ENCODE results near the gene FBXL7.

DNA sequence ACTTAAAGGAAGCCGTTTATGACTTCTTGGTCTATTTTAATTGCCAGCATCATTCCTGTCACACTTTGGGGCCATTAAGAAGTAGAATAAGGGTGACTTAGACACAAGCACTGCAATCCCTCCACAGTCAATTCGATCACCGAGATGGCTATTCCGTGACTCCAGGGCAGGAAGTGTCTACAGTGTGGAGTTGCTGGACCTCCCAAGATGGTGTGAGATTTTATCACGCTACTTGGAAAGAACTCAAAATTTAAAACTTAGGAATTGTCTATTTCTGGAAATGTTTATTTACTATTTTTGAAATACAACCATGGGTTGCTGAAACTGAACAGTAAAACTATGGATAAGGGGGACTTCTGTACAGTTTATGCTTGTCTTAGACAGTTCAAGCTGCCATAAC is 6.2 kb downstream of the FBXL7 start:
- TF ChIP-seq, protein P1, sequence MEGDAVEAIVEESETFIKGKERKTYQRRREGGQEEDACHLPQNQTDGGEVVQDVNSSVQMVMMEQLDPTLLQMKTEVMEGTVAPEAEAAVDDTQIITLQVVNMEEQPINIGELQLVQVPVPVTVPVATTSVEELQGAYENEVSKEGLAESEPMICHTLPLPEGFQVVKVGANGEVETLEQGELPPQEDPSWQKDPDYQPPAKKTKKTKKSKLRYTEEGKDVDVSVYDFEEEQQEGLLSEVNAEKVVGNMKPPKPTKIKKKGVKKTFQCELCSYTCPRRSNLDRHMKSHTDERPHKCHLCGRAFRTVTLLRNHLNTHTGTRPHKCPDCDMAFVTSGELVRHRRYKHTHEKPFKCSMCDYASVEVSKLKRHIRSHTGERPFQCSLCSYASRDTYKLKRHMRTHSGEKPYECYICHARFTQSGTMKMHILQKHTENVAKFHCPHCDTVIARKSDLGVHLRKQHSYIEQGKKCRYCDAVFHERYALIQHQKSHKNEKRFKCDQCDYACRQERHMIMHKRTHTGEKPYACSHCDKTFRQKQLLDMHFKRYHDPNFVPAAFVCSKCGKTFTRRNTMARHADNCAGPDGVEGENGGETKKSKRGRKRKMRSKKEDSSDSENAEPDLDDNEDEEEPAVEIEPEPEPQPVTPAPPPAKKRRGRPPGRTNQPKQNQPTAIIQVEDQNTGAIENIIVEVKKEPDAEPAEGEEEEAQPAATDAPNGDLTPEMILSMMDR (IDR thresholded peaks at IDR 0.05) = no peak
- no peak for TF ChIP-seq EZH2 (IDR thresholded peaks at IDR 0.05; ENCODE audit: borderline replicate concordance, insufficient read depth, low read depth, low read length, poor library complexity, severe bottlenecking)

Measured in B cell (primary cell).